D721Med (cell line): ENCODE data around the gene RASSF1.

ENCODE experiments used
- DNase-seq: peaks from one replicate; pipeline ENCODE4 v3.0.0; 2011; ENCODE audit warnings: low spot score; ENCODE audit not compliant: insufficient read length
- FAIRE-seq: peaks from 2 replicates; lab custom pipeline; 2011; peaks lifted over from hg19 to GRCh38; lab: Jason Lieb, UNC
- CTCF ChIP-seq: IDR thresholded peaks from 2 replicates; pipeline ENCODE4 v1.5.1; 2012; ENCODE audit warnings: mild to moderate bottlenecking, control low read depth; ENCODE audit not compliant: insufficient read depth; ENCODE audit errors: missing control alignments

The RASSF1 gene

GRCh38 chr3:50340448-50341329 lies at the start of gene RASSF1:
Gene RASSF1, minus strand, starts transcription at chr3:50340836. Its CDS starts 31 bp downstream, at chr3:50340805.
- TF ChIP-seq CTCF = no peak
- DNase-seq (no peak), FAIRE-seq (no peak)

GRCh38 chr3:50389414-50389767 lies 48.8 kb upstream of the RASSF1 start:
- FAIRE-seq (no peak), DNase-seq (no peak)
- no peak for TF ChIP-seq CTCF

GRCh38 chr3:50388720-50389413 lies 48.2 kb upstream of the RASSF1 start:
- no peak for TF ChIP-seq CTCF
- DNase-seq (no peak), FAIRE-seq (no peak)

- FAIRE-seq (no peak), DNase-seq (peak; percentile 86)
- TF ChIP-seq CTCF = peak; percentile 44
Observed at GRCh38 chr3:50388016-50388719, 47.5 kb upstream of the RASSF1 start.

GRCh38 chr3:50385754-50386153 lies 45.1 kb upstream of the RASSF1 start:
- TF ChIP-seq CTCF = no peak
- FAIRE-seq = no peak
- no peak for DNase-seq

GRCh38 chr3:50383750-50384149 lies 43.1 kb upstream of the RASSF1 start:
- no peak for FAIRE-seq
- no peak for DNase-seq
- TF ChIP-seq CTCF = no peak
